SK-N-SH (cell line): ENCODE measurements around the gene TMED6.

Experiments
- CTCF ChIP-seq: fragments of 200-600 bp; sonication (generic); IDR thresholded peaks from 2 replicates; pipeline ENCODE4 v1.6.1; 2017; ENCODE audit warnings: antibody characterized with exemption, mild to moderate bottlenecking, moderate library complexity
- EP300 ChIP-seq, 2 experiments: IDR thresholded peaks; 2 replicates each; pipeline versions ENCODE4 v1.4.0 to v1.6.1; 2012; ENCODE audit warnings: borderline replicate concordance in 1 of 2, low read depth in 1 of 2, low read length in 1 of 2
- GABPA ChIP-seq: IDR thresholded peaks from 2 replicates; pipeline ENCODE4 v1.4.0; 2012; ENCODE audit warnings: low read depth, mild to moderate bottlenecking
- GATA2 ChIP-seq: sonication (generic); formaldehyde crosslinking; IDR thresholded peaks from 2 replicates; pipeline ENCODE4 v1.5.0; 2020; ENCODE audit warnings: mild to moderate bottlenecking, missing genetic modification reagents
- JUND ChIP-seq: IDR thresholded peaks from 2 replicates; pipeline ENCODE4 v1.4.0; 2012
- MAX ChIP-seq: IDR thresholded peaks from 2 replicates; pipeline ENCODE4 v1.4.0; 2012; ENCODE audit warnings: low read depth
- MXI1 ChIP-seq: IDR thresholded peaks from 2 replicates; pipeline ENCODE4 v1.6.1; 2012; ENCODE audit warnings: mild to moderate bottlenecking, low read depth, low read length, improper control_type of control experiment
- POLR2AphosphoS5 ChIP-seq: IDR thresholded peaks from 2 replicates; pipeline ENCODE4 v1.6.1; 2012; ENCODE audit warnings: low read depth, low read length
- RAD21 ChIP-seq: IDR thresholded peaks from 2 replicates; pipeline ENCODE4 v1.6.1; 2012; ENCODE audit warnings: mild to moderate bottlenecking, low read length
- SIN3A ChIP-seq: IDR thresholded peaks from 2 replicates; pipeline ENCODE4 v1.6.1; 2012; ENCODE audit warnings: low read depth, mild to moderate bottlenecking, low read length, moderate library complexity, borderline replicate concordance
- TAF1 ChIP-seq: IDR thresholded peaks from 2 replicates; pipeline ENCODE4 v1.6.1; 2012; ENCODE audit warnings: low read depth, mild to moderate bottlenecking, low read length, moderate library complexity, borderline replicate concordance
- TEAD4 ChIP-seq: IDR thresholded peaks from 2 replicates; pipeline ENCODE4 v1.4.0; 2012; ENCODE audit warnings: mild to moderate bottlenecking, borderline replicate concordance; ENCODE audit not compliant: insufficient read depth
- USF2 ChIP-seq: fragments of 150-350 bp; IDR thresholded peaks from 2 replicates; pipeline ENCODE4 v1.6.1; 2017; ENCODE audit warnings: antibody characterized with exemption, low read length, low read depth, borderline replicate concordance
- YY1 ChIP-seq: IDR thresholded peaks from 2 replicates; pipeline ENCODE4 v1.4.0; 2012; ENCODE audit warnings: low read depth, mild to moderate bottlenecking

- TF ChIP-seq MXI1 (no peak), GABPA (no peak), MAX (no peak), CTCF (no peak), TEAD4 (no peak), YY1 (no peak), SIN3A (no peak; the same call in 1 of the 2 replicates), GATA2 (CRISPR knock-in tag) (no peak), POLR2AphosphoS5 (no peak), TAF1 (no peak), JUND (no peak), EP300 (IDR thresholded peaks at IDR 0.05; ENCODE audit: borderline replicate concordance in 1 of 2, low read depth in 1 of 2, low read length in 1 of 2) (no peak), RAD21 (no peak), USF2 (no peak)
These were observed 22.0 kb downstream of the TMED6 start for GRCh38 chr16:69329369-69330285.
